Measurements from ENCODE around the gene ECE1. TPM values are rescaled to one million over a fixed set of nuclear protein-coding genes. Genes with fewer than 3 reads are reported as not detected.

The ECE1 gene
- total and polyA plus RNA-seq, 2 of the 4 experiments (the other 2 are of a cell fraction): 61.8 to 124 TPM

GRCh38 chr1:21339356-21340229 lies 49.3 kb upstream of the ECE1 start (continued):
- TF ChIP-seq RAD21 (IDR thresholded peaks at IDR 0.05; ENCODE audit: low read length) (no peak), MAFK (IDR thresholded peaks at IDR 0.05; ENCODE audit: low read depth, low read length) (no peak), RFX5 (IDR thresholded peaks at IDR 0.05; ENCODE audit: low read depth, low read length) (no peak)

All from IMR-90 (cell line).